HG03571 (cell line): ENCODE results near the gene DNM3.

ENCODE experiments used
- ATAC-seq: cut with Tn5 transposase; IDR thresholded peaks from one replicate; pipeline ENCODE4 v1.9.1; 2021; ENCODE audit not compliant: unreplicated experiment

DNM3 gene

DNA sequence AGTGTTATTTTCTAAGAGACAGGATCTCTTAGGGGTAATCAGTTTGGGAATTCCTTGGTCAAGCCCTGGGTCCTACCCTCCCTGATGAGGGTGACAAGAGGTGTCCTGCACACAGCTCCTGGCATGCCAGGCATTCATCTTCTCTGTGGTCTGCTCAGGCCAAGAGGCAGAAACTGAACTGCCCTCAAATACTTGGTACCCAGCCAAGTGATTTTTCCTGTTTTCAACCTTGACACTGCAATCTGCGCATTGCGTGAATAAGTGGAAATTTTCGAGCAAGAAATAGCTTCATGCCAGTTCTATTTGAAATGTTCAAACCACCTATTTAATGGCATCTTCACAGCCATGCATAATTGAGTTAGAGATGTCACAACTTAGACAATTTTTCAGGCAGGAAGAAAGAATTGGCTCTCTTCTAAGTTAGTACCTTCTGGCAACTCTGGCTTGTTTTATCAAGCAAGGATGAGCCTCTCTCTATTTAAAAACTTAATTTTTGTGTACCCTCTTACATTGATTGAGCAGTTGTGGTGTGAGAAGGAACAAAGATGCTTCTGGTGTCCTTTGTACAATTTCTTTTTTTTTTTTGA is 27.0 kb downstream of the DNM3 start:
- ATAC-seq = no peak

GRCh38 chr1:171869097-171869496 is 27.8 kb downstream of the DNM3 start:
- no peak for ATAC-seq

- ATAC-seq = no peak
These were observed 30.6 kb downstream of the DNM3 start for GRCh38 chr1:171871848-171872247.

- ATAC-seq = no peak
These were observed 31.1 kb downstream of the DNM3 start for GRCh38 chr1:171872430-171872829.

GRCh38 chr1:171873664-171874063 is 32.4 kb downstream of the DNM3 start:
- ATAC-seq = no peak

DNA sequence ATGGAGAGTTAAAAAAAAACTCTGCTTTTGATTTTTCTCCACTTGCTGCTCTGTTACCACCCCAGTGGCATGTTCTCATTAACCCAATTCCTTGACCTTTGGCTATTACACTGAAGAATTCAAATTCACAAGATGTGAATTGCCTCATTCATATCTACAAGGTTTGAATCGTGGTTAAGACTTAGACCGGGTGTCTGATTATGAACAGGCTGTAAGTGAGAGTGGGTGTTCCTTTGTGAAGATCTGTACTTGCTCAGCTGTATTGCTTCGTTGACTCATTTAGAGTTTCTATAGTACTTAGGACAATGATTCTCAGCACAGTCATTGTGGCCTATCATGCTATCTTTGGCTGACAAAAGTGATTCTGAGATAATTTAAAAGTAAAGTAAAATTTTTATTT is 36.4 kb downstream of the DNM3 start:
- ATAC-seq = no peak

GRCh38 chr1:171879556-171879955 is 38.3 kb downstream of the DNM3 start:
- no peak for ATAC-seq

DNA sequence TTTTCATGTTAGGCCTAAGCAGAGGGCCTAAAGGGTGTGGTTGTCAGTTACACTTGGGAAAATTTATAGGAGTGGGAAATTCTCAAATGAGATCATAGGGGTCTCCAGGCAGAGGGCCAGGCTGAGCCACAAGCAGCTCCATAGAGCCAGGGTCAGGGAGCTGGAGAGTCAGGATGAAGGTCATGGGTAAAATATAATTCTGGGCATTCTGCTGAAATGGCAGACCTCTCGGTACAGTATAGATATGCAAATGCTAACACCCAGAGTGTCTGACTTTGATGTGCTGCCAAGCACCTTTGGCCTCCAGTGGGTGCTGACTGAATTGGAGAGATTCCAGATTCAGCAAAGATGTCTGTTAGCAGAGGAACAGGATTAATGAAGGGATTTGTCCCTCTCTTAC is 40.1 kb downstream of the DNM3 start:
- no peak for ATAC-seq

DNA sequence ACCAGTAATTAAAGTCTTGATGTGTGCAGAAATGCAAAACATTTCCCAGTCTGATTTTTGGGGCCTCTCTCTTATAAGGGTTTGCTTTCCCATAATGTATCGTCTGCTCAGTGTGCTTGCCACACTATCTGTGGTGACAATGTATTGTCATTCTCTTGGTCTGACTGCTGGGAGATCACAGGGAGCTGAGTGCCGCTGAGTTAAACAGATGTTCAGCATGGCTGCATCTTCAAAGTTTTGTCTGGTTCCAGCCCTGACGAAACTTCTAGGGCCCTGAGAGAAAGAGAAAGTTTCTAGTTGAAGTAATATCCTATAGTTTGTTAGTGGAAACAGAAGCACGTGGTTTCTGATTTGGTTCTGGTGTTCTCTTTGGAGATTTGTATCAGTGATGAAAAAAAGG is 42.6 kb downstream of the DNM3 start:
- ATAC-seq = no peak

DNA sequence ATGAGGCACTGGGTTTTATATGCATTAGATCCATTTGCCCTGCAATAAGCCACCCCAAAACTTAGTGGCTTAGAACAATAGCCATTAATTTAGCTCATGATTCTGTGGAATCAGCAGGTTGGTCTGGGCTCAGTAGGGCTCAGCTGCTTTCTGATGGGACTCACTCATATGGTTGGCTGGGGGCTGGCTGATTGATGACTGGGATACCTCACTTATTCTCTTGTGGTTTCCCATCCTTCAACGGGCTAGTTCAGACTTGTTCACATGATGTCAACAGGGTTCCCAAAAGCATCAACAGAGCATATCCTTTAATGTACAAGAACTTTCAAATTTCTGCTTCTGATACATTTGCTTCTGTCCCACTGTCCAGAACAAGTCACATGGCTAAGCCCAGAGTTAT is 43.2 kb downstream of the DNM3 start:
- ATAC-seq = no peak

- ATAC-seq = no peak
These were observed 48.8 kb downstream of the DNM3 start for GRCh38 chr1:171890131-171890530.

DNA sequence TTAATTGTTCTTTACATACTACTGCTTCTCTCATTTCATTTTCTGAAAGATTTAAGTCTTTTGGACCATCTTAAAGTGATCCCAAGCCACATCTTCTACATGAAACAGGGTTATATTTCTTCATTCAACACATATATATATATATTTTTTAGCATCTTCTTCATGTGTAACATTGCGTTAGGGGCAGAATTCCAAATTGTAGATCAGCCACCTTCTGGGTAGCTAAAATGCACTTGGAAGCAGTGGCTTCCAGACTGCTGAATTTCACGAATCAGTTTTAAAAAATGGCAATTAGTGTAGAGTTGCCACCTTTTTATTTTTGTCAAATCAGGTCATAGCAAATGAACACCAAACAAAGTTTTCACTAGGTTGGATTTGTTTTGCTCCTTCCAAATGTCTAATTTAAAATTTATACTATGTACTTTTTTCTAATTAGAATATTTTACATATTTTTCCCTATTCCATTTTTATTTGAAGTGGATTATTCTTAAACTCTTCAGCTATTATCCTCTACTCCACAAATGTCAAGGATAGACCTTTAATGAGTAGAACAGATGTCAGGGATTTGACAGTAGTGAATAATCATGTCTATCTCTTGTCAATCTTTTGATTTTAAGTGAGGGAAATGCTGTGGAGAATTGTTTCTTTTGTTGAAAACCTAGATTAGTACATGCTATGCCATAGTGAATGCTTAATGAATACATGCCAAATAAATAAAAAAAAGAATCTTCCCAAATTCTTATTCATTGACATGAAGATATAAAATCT is 55.8 kb downstream of the DNM3 start:
- ATAC-seq = no peak

GRCh38 chr1:171898941-171899340 is 57.6 kb downstream of the DNM3 start:
- ATAC-seq = no peak

- ATAC-seq = no peak
These were observed 58.5 kb downstream of the DNM3 start for GRCh38 chr1:171899838-171900237.

- ATAC-seq = no peak
These were observed 59.9 kb downstream of the DNM3 start for GRCh38 chr1:171901245-171901644.

DNA sequence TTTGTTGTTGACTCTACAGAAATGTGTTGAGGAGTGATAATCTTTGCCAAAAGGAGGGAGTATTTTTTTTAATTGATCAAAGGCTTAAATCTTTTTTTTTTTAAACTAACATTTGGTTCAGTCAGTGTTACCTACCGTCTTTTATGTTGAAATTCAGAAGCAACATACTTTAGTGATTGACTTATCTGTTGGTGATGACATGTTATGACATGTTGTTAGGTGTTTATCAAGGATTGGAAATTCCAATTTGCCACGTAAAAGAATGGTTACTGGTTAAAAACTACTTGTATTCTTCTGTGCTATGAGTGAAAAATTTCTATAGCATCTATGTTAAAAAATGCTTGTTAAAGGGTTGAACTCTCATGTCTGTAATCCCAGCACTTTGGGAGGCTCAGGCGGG is 61.2 kb downstream of the DNM3 start:
- ATAC-seq = no peak

GRCh38 chr1:171904778-171905450 is 63.6 kb downstream of the DNM3 start:
- no peak for ATAC-seq

- ATAC-seq = no peak
These were observed 68.4 kb downstream of the DNM3 start for GRCh38 chr1:171909711-171910110.

DNA sequence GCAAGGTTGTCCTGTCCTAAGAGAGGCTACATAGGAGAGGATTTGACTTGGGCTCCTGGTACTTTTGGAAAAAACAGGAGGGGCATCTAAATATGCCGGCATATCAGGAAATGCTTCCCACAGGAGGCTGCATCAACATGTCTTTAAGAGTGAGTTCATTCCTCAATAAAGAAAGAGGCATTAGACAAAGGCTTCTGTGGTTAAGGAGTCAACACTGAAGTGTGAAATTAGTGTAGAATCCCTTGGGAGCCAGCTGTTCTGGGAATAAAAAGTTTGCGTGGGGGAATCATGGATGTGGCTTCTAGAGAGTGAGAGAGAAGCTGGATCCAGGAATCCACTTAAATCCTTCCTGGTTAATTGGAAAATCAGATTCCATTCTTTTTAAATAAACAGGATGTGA is 69.5 kb downstream of the DNM3 start:
- no peak for ATAC-seq

- ATAC-seq = no peak
These were observed 70.2 kb downstream of the DNM3 start for GRCh38 chr1:171911506-171911905.

DNA sequence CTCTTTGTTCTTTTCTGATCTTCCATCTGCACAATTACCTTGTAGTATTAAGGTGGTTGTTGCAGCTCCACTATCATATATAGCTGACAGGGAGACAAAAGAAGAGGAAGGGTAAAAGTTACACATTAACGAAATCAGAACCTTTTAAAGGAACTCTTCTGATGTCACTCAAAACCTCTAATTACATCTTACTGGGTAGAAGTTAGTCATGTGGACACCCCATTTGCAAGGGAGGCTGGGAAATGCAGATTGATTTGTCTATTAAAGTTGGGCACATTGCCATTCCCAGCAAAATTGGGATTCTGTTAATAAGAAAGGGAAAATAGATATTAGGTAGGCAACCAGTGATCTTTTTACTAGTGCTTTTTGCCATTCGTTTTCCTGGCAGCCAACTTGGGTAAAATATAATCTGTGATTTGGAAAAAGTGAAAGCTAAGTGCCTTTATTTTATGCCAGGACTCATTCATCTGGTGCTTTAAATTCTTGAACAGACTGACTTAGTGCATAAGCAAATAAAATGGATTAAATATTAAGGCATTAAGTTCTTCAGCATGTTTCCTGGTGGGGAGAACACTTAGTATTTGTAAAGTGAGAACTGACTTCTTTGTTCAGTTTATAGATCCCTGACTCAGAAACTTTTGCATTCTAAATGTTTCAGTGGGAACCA is 71.3 kb downstream of the DNM3 start:
- no peak for ATAC-seq

DNA sequence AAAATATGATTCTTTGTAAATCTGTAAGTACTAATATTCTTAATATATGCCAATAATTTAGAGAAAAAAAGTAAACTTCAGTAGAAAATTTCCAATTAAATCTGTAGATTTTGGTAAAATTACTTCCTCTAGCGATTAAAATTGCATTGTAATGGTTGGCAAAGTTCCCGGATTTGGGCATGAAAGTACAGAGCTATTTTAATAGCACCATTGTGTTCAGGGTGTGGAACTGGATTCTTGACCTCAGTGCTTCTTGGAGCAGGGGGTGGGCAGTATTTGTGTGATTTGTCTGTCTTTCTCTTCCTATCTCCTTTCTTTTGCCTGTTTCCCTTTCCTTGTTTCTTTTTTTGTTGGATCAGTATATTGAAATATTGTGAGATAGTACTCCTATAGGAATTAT is 72.1 kb downstream of the DNM3 start:
- ATAC-seq = no peak
